Testis (tissue), 2 donors: ENCODE results near the gene SALL2.

Experiments
- CTCF ChIP-seq, 3 experiments: fragments of 450-650 bp in 2 of 3; fragments of 200-600 bp in 1 of 3; sonication (generic) in 1 of 3; IDR thresholded peaks; one replicate each; pipeline ENCODE4 v1.5.1; 2016 to 2019; ENCODE audit warnings: antibody characterized with exemption in 3 of 3, mild to moderate bottlenecking in 2 of 3, moderate library complexity in 1 of 3
- POLR2A ChIP-seq: fragments of 450-650 bp; IDR thresholded peaks from one replicate; pipeline ENCODE4 v1.6.1; 2017; ENCODE audit warnings: antibody characterized with exemption, mild to moderate bottlenecking, moderate library complexity

- TF ChIP-seq CTCF (IDR thresholded peaks at IDR 0.05) (no peak), POLR2A (no peak)
Measured at GRCh38 chr14:21537090-21537424, 10.9 kb upstream of the SALL2 start.
